ENCODE results near the gene PHEX.

PHEX gene

GRCh38 chrX:21989384-21989783 is 42.7 kb upstream of the PHEX start:
- DNase-seq: no peak
- no peak overlapping the region for H2AFZ ChIP-seq (ENCODE audit: low read length)
- H3K9ac ChIP-seq (ENCODE audit: low read length): no peak overlapping the region
- H3K4me1 ChIP-seq (ENCODE audit: low read length): no peaks in the 10 kb centered on the region
- H3F3A ChIP-seq (ENCODE audit: insufficient read depth, low read length): no peaks in the 10 kb centered on the region
- no peak overlapping the region for H3K4me3 ChIP-seq (ENCODE audit: low read length)
- no peaks in the 10 kb centered on the region for H4K20me1 ChIP-seq (ENCODE audit: insufficient read depth, low read length)
- TF ChIP-seq CTCF (IDR thresholded peaks at IDR 0.05; ENCODE audit: low read length) (no peak), EZH2phosphoT487 (IDR thresholded peaks at IDR 0.05; ENCODE audit: low read length) (no peak), EZH2 (optimal IDR thresholded peaks at IDR 0.05; ENCODE audit: low read depth, low read length) (no peak)
- H3K9me2 ChIP-seq (replicated peaks; ENCODE audit: insufficient read depth, low read length): no peaks in the 10 kb centered on the region
- H3K27me3 ChIP-seq (replicated peaks; ENCODE audit: insufficient read depth, low read length): no peaks in the 10 kb centered on the region
- no peaks in the 10 kb centered on the region for H3K36me3 ChIP-seq (replicated peaks; ENCODE audit: insufficient read depth, low read length)
- no peaks in the 10 kb centered on the region for H3K79me2 ChIP-seq (ENCODE audit: low read length)
- H3K27ac ChIP-seq (ENCODE audit: low read length): no peak overlapping the region
- no peak overlapping the region for H3K4me2 ChIP-seq (ENCODE audit: low read depth, low read length)
- H3K9me3 ChIP-seq (replicated peaks; ENCODE audit: insufficient read depth, low read length): no peaks in the 10 kb centered on the region

GRCh38 chrX:21990832-21991231 is 41.3 kb upstream of the PHEX start:
- no peak for DNase-seq
- no peaks in the 10 kb centered on the region for H3K79me2 ChIP-seq (ENCODE audit: low read length)
- no peak overlapping the region for H3K27ac ChIP-seq (ENCODE audit: low read length)
- H3F3A ChIP-seq (ENCODE audit: insufficient read depth, low read length): no peaks in the 10 kb centered on the region
- H3K9me2 ChIP-seq (replicated peaks; ENCODE audit: insufficient read depth, low read length): no peaks in the 10 kb centered on the region
- H3K36me3 ChIP-seq (replicated peaks; ENCODE audit: insufficient read depth, low read length): no peaks in the 10 kb centered on the region
- no peak overlapping the region for H3K4me2 ChIP-seq (ENCODE audit: low read depth, low read length)
- H3K4me3 ChIP-seq (ENCODE audit: low read length): no peak overlapping the region
- no peaks in the 10 kb centered on the region for H4K20me1 ChIP-seq (ENCODE audit: insufficient read depth, low read length)
- H3K4me1 ChIP-seq (ENCODE audit: low read length): no peaks in the 10 kb centered on the region
- no peak overlapping the region for H3K9ac ChIP-seq (ENCODE audit: low read length)
- no peaks in the 10 kb centered on the region for H3K27me3 ChIP-seq (replicated peaks; ENCODE audit: insufficient read depth, low read length)
- no peak overlapping the region for H2AFZ ChIP-seq (ENCODE audit: low read length)
- TF ChIP-seq EZH2 (optimal IDR thresholded peaks at IDR 0.05; ENCODE audit: low read depth, low read length): no peak
- no peak for TF ChIP-seq EZH2phosphoT487 (IDR thresholded peaks at IDR 0.05; ENCODE audit: low read length)
- TF ChIP-seq CTCF (IDR thresholded peaks at IDR 0.05; ENCODE audit: low read length): no peak
- H3K9me3 ChIP-seq (replicated peaks; ENCODE audit: insufficient read depth, low read length): no peaks in the 10 kb centered on the region

- Histone ChIP-seq H3K9me2 (replicated peaks; ENCODE audit: insufficient read depth, low read length) (no peaks in the 10 kb centered on the region), H3K9ac (ENCODE audit: low read length) (no peak overlapping the region), H3K4me1 (ENCODE audit: low read length) (no peaks in the 10 kb centered on the region), H3K27me3 (replicated peaks; ENCODE audit: insufficient read depth, low read length) (no peaks in the 10 kb centered on the region), H3F3A (ENCODE audit: insufficient read depth, low read length) (no peaks in the 10 kb centered on the region), H2AFZ (ENCODE audit: low read length) (no peak overlapping the region), H4K20me1 (ENCODE audit: insufficient read depth, low read length) (no peaks in the 10 kb centered on the region), H3K9me3 (replicated peaks; ENCODE audit: insufficient read depth, low read length) (no peaks in the 10 kb centered on the region), H3K4me2 (ENCODE audit: low read depth, low read length) (no peak overlapping the region), H3K27ac (ENCODE audit: low read length) (no peak overlapping the region), H3K4me3 (ENCODE audit: low read length) (no peak overlapping the region), H3K79me2 (ENCODE audit: low read length) (no peaks in the 10 kb centered on the region), H3K36me3 (replicated peaks; ENCODE audit: insufficient read depth, low read length) (no peaks in the 10 kb centered on the region)
- no peak for TF ChIP-seq EZH2 (optimal IDR thresholded peaks at IDR 0.05; ENCODE audit: low read depth, low read length)
- TF ChIP-seq CTCF (IDR thresholded peaks at IDR 0.05; ENCODE audit: low read length): no peak
- no peak for TF ChIP-seq EZH2phosphoT487 (IDR thresholded peaks at IDR 0.05; ENCODE audit: low read length)
- no peak for DNase-seq
These were observed 40.6 kb upstream of the PHEX start for GRCh38 chrX:21991504-21991903.

All from MM.1S (cell line).